ENCODE data around the gene SYNDIG1. TPM values are rescaled to one million over a fixed set of nuclear protein-coding genes. Genes with fewer than 3 reads are reported as not detected.

The SYNDIG1 gene
- polyA plus RNA-seq, 1 donor from 2014 or later: 0.22 TPM

GRCh38 chr20:24506146-24506545 is 36.7 kb downstream of the SYNDIG1 start:
- Histone ChIP-seq H3K9me3 (ENCODE audit: low read length) (no peaks in the 10 kb centered on the region), H3K27ac (ENCODE audit: low read length) (no peak overlapping the region), H3K79me2 (replicated peaks; ENCODE audit: insufficient read depth, low read length) (no peaks in the 10 kb centered on the region), H4K20me1 (ENCODE audit: insufficient read depth) (no peaks in the 10 kb centered on the region), H3K4me2 (ENCODE audit: low read length) (no peak overlapping the region), H3K27me3 (ENCODE audit: insufficient read depth, low read depth, low read length) (no peaks in the 10 kb centered on the region), H3K36me3 (ENCODE audit: insufficient read depth, low read length) (no peaks in the 10 kb centered on the region), H3F3A (ENCODE audit: insufficient read depth, low read length, poor library complexity, severe bottlenecking) (no peaks in the 10 kb centered on the region), H3K4me3 (ENCODE audit: low read length) (no peak overlapping the region), H3K9me2 (ENCODE audit: insufficient read depth, low read length) (no peaks in the 10 kb centered on the region), H2AFZ (ENCODE audit: low read depth, low read length) (no peak overlapping the region), H3K9ac (ENCODE audit: low read length) (no peak overlapping the region)
- TF ChIP-seq RAD21 (conservative IDR thresholded peaks at IDR 0.05) (no peak), EZH2 (IDR thresholded peaks at IDR 0.05; ENCODE audit: borderline replicate concordance, insufficient read depth, low read length, poor library complexity, severe bottlenecking) (no peak), TAF1 (IDR thresholded peaks at IDR 0.05; ENCODE audit: low read depth) (no peak), EP300 (conservative IDR thresholded peaks at IDR 0.05; ENCODE audit: poor library complexity, severe bottlenecking) (no peak), SMC3 (conservative IDR thresholded peaks at IDR 0.05; ENCODE audit: poor library complexity) (no peak), CTCF (IDR thresholded peaks at IDR 0.05; ENCODE audit: poor library complexity, severe bottlenecking) (no peak), MXI1 (conservative IDR thresholded peaks at IDR 0.05; ENCODE audit: poor library complexity, severe bottlenecking) (no peak), REST (IDR thresholded peaks at IDR 0.05; ENCODE audit: borderline replicate concordance) (no peak), POLR2AphosphoS5 (IDR thresholded peaks at IDR 0.05) (no peak)

GRCh38 chr20:24506696-24507095 is 37.3 kb downstream of the SYNDIG1 start:
- H3K4me2 ChIP-seq (ENCODE audit: low read length): no peak overlapping the region
- no peak overlapping the region for H3K4me3 ChIP-seq (ENCODE audit: low read length)
- no peaks in the 10 kb centered on the region for H4K20me1 ChIP-seq (ENCODE audit: insufficient read depth)
- no peak overlapping the region for H3K9ac ChIP-seq (ENCODE audit: low read length)
- H3K27me3 ChIP-seq (ENCODE audit: insufficient read depth, low read depth, low read length): no peaks in the 10 kb centered on the region
- TF ChIP-seq EZH2 (IDR thresholded peaks at IDR 0.05; ENCODE audit: borderline replicate concordance, insufficient read depth, low read length, poor library complexity, severe bottlenecking) (no peak), REST (IDR thresholded peaks at IDR 0.05; ENCODE audit: borderline replicate concordance) (no peak), SMC3 (conservative IDR thresholded peaks at IDR 0.05; ENCODE audit: poor library complexity) (no peak), EP300 (conservative IDR thresholded peaks at IDR 0.05; ENCODE audit: poor library complexity, severe bottlenecking) (no peak), POLR2AphosphoS5 (IDR thresholded peaks at IDR 0.05) (no peak)
- no peaks in the 10 kb centered on the region for H3K9me3 ChIP-seq (ENCODE audit: low read length)
- H3K9me2 ChIP-seq (ENCODE audit: insufficient read depth, low read length): no peaks in the 10 kb centered on the region
- no peaks in the 10 kb centered on the region for H3F3A ChIP-seq (ENCODE audit: insufficient read depth, low read length, poor library complexity, severe bottlenecking)
- H3K27ac ChIP-seq (ENCODE audit: low read length): no peak overlapping the region
- no peak overlapping the region for H2AFZ ChIP-seq (ENCODE audit: low read depth, low read length)
- no peaks in the 10 kb centered on the region for H3K36me3 ChIP-seq (ENCODE audit: insufficient read depth, low read length)
- no peaks in the 10 kb centered on the region for H3K79me2 ChIP-seq (replicated peaks; ENCODE audit: insufficient read depth, low read length)
